Peyer's patch (tissue), 4 donors: ENCODE data around the gene RNF17.

ENCODE experiments used
- CTCF ChIP-seq, 6 experiments: fragments of 450-650 bp in 4 of 6; fragments of 200-600 bp in 2 of 6; sonication (generic) in 1 of 6; IDR thresholded peaks; one replicate each; pipeline ENCODE4 v1.5.1; 2017 to 2019; ENCODE audit warnings: antibody characterized with exemption in 6 of 6, mild to moderate bottlenecking in 3 of 6, moderate library complexity in 1 of 6
- POLR2A ChIP-seq, 2 donors: fragments of 450-650 bp; IDR thresholded peaks; one replicate each; pipeline ENCODE4 v1.5.1; 2017; ENCODE audit warnings: antibody characterized with exemption in 2 of 2, mild to moderate bottlenecking in 2 of 2, moderate library complexity in 2 of 2

- TF ChIP-seq CTCF (IDR thresholded peaks at IDR 0.05) (no peak), POLR2A (IDR thresholded peaks at IDR 0.05) (no peak)
Observed at GRCh38 chr13:24738366-24738847, 25.6 kb upstream of the RNF17 start.
